Measurements from ENCODE around the gene FAHD2A.
"Not testable (repeated sequence)": the region's sequence is repeated elsewhere in the genome, so short reads cannot be mapped to it uniquely, and the experiment has no call there.

Gene FAHD2A

GRCh38 chr2:95414015-95414594, 11.6 kb downstream of the FAHD2A start:
- TF ChIP-seq CTCF (IDR thresholded peaks at IDR 0.05) = peak; percentile 91

GRCh38 chr2:95415138-95415537, 12.6 kb downstream of the FAHD2A start:
- H3K27ac ChIP-seq = not testable (repeated sequence)

More at GRCh38 chr2:95414015-95414594, 11.6 kb downstream of the FAHD2A start:
- not testable (repeated sequence) for H3K27ac ChIP-seq

GRCh38 chr2:95415561-95415960, 13.1 kb downstream of the FAHD2A start:
- not testable (repeated sequence) for H3K27ac ChIP-seq

- not testable (repeated sequence) for H3K27ac ChIP-seq
These were observed 24.8 kb downstream of the FAHD2A start for GRCh38 chr2:95427196-95427867.

GRCh38 chr2:95429748-95430467, 27.4 kb downstream of the FAHD2A start:
- H3K27ac ChIP-seq = not testable (repeated sequence)

- H3K27ac ChIP-seq = not testable (repeated sequence)
These were observed 30.9 kb downstream of the FAHD2A start for GRCh38 chr2:95433373-95433772.

- not testable (repeated sequence) for H3K27ac ChIP-seq
These were observed 31.5 kb downstream of the FAHD2A start for GRCh38 chr2:95433973-95434372.

- H3K27ac ChIP-seq = not testable (repeated sequence)
These were observed 32.1 kb downstream of the FAHD2A start for GRCh38 chr2:95434507-95435076.

- H3K27ac ChIP-seq = not testable (repeated sequence)
These were observed 32.8 kb downstream of the FAHD2A start for GRCh38 chr2:95435162-95435871.

GRCh38 chr2:95435872-95436209, 33.3 kb downstream of the FAHD2A start:
- H3K27ac ChIP-seq = not testable (repeated sequence)

- H3K27ac ChIP-seq = not testable (repeated sequence)
These were observed 40.1 kb downstream of the FAHD2A start for GRCh38 chr2:95442474-95443099.

GRCh38 chr2:95445317-95445716, 42.8 kb downstream of the FAHD2A start:
- H3K27ac ChIP-seq = not testable (repeated sequence)

- not testable (repeated sequence) for H3K27ac ChIP-seq
These were observed 60.8 kb downstream of the FAHD2A start for GRCh38 chr2:95463292-95463691.

All from 22Rv1 (cell line).